DND-41 (cell line): ENCODE measurements around the gene ZNF790.

Source experiments
- EZH2 ChIP-seq: IDR thresholded peaks from 3 replicates; pipeline ENCODE4 v1.6.1; 2012; ENCODE audit warnings: borderline replicate concordance, low read depth, mild to moderate bottlenecking, moderate library complexity, low read length, inconsistent platforms; ENCODE audit not compliant: severe bottlenecking
- TF ChIP-seq, protein P1 (sequence below): IDR thresholded peaks from 2 replicates; pipeline ENCODE4 v1.5.1; 2012; ENCODE audit warnings: borderline replicate concordance, low read length, moderate library complexity, mild to moderate bottlenecking; ENCODE audit not compliant: poor library complexity, severe bottlenecking; ENCODE audit errors: extremely low read depth

DNA sequence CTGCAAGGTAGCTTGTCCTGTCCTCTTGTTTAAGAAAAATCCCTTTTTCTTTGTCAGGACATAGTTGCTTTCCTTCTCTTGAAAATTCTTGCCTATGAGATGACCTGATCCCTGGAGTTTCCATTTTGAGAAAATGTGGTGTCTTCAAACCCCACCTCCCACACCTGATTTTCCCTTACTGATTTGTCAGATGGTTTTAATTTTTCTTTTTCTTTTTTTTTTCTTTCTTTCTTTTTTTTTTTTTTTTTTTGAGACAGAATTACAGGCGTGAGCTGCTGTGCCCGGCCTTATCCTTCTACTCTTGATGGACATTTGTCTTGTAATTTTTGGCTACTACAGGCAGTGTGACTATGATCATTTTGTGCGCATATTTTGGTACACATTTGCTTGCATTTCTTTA, 13.7 kb upstream of the ZNF790 start:
- TF ChIP-seq, protein P1, sequence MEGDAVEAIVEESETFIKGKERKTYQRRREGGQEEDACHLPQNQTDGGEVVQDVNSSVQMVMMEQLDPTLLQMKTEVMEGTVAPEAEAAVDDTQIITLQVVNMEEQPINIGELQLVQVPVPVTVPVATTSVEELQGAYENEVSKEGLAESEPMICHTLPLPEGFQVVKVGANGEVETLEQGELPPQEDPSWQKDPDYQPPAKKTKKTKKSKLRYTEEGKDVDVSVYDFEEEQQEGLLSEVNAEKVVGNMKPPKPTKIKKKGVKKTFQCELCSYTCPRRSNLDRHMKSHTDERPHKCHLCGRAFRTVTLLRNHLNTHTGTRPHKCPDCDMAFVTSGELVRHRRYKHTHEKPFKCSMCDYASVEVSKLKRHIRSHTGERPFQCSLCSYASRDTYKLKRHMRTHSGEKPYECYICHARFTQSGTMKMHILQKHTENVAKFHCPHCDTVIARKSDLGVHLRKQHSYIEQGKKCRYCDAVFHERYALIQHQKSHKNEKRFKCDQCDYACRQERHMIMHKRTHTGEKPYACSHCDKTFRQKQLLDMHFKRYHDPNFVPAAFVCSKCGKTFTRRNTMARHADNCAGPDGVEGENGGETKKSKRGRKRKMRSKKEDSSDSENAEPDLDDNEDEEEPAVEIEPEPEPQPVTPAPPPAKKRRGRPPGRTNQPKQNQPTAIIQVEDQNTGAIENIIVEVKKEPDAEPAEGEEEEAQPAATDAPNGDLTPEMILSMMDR, result no peak
- no peak for TF ChIP-seq EZH2
